ENCODE measurements around the gene BUB1.
"Not testable (repeated sequence)": the region's sequence is repeated elsewhere in the genome, so short reads cannot be mapped to it uniquely, and the experiment has no call there.

The BUB1 gene

GRCh38 chr2:110677530-110678456 is at the start of gene BUB1:
TSS of gene BUB1 (minus strand) at chr2:110678063. CDS start at chr2:110677995, 68 bp downstream.
- DNase-seq (ENCODE audit: low read depth) = peak; percentile 96

DNA sequence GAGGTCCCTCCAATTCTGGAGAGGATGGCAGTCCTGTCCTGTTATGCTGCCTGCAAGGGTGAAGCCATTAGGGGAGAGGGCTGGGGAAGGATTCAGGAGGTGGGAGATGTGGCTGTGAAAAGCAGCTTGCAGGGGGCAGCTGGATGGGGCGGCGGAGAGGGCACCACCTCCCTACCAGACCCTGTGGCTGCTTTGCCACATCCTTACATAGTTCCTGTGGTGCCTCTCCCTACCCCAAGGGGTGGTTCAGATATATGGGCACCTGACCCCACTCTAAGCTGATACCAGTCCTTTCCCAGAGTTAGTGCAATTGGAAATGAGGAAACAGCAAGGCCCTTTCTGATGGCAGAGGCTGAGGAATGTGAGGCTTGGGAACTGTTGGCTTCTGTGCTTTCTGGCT is 48.4 kb upstream of the BUB1 start:
- DNase-seq (ENCODE audit: low read depth) = no peak

- DNase-seq (ENCODE audit: low read depth) = no peak
Measured at GRCh38 chr2:110725859-110726258, 48.0 kb upstream of the BUB1 start.

- no peak for DNase-seq (ENCODE audit: low read depth)
Measured at GRCh38 chr2:110725370-110725769, 47.5 kb upstream of the BUB1 start.

DNA sequence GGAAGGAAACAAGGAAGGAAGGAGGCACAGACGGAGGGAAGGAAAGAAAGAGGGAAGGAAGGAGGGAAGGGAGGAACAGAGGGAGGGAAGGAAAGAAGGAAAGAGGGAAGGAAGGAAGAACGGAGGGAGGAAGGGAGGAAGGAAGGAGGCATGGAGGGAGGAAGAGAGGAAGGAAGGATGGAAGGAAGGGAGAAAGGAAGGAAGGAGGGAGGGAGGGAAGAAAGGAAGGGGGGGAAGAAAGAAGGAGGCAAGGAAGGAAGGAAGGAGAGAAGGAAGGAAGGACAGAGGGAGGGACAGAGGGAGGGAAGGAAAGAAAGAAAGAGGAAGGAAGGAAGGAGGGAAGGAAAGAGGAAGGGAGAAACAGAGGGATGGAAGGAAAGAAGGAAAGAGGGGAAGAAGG is 47.0 kb upstream of the BUB1 start:
- no peak for DNase-seq (ENCODE audit: low read depth)

DNA sequence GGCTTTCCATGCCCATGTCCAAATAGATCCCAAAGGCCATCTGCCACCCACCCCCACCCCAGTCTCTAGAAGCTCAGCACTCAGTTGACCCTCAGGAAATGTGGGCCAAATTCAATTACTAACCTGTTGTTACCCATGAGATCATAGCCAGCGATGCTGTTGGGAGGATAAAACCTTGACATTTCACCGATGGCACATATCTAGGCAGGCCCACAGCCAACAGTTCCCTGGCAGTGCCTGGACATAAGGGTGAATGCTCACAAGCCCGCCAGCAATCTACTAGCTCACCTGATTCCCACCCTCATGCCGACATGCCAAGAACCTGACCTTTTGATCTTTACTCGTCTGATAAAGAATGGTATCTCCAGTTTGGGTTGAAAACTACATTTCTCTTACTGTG is 42.7 kb upstream of the BUB1 start:
- DNase-seq (ENCODE audit: low read depth) = no peak

DNA sequence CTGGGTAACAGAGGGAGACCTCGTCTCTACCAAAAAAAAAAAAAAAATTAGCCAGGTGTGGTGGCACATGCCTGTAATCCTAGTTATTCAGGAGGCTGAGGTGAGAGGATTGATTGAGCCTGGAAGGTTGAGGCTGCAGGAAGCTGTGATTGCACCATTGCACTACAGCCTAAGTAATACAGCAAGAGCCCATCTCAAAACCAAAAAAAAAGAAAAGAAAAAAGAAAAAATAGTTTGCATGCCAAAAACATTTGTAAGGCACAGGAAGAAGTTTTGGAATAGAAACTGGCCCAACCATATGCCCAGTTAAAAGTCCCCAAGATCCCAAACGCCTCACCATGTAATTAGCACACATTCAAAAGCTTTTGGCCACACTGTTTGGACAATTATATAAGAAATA is 41.1 kb upstream of the BUB1 start:
- no peak for DNase-seq (ENCODE audit: low read depth)

DNA sequence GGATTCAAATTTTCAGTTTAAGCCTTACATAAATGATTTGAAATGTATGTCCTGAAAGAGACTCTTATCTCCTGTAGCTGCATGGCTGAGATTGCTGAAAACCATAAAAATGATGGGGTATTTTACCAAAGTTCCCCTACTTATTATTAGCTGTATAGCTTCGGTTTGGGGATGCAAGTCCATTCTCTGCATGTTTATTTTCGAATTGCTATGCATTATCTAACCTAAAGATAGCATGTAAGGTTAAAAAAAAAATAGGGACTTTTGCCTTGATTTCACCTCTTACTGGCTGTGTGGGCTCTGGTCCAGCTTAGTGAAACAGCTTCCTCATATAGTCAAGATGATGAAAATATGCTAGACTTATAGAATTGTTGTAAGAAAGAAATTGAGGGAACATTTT is 40.5 kb upstream of the BUB1 start:
- DNase-seq (ENCODE audit: low read depth) = no peak

- no peak for DNase-seq (ENCODE audit: low read depth)
Measured at GRCh38 chr2:110717734-110718133, 39.9 kb upstream of the BUB1 start.

DNA sequence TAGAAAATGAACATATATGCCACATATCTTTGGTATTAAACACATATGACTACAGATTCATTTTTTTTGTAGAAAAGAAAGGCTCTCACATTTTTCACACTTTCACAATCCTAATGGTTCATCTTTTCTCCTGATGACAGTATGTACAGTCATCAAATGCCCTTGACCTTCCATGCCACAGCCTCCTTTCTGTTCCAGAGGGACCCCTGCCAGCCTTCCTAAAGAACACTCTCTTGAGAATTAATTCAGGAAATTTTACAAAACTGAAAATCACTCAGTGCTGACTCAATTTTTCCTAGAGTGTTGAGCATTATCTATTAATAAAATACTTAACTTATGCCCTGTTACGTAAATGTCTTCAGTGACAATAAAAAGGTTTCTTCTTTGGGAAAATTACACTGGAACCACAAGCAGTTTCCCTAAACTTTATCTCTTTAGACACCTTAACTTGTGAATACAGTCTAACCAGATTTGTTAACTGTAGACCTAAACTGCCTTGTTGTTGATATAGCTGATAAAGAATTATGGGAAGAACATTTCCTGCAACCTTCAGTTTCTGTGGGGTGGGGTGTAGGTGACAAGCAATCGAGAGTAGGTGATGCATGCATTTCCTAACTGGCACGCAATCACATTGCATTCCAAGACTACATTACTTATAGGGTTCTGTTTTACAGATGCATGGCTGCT is 39.2 kb upstream of the BUB1 start:
- peak; percentile 32 for DNase-seq (ENCODE audit: low read depth)

GRCh38 chr2:110714452-110715224 is 36.8 kb upstream of the BUB1 start:
- no peak for DNase-seq (ENCODE audit: low read depth)

GRCh38 chr2:110713513-110714362 is 35.9 kb upstream of the BUB1 start:
- no peak for DNase-seq (ENCODE audit: low read depth)

GRCh38 chr2:110712737-110713136 is 34.9 kb upstream of the BUB1 start:
- DNase-seq (ENCODE audit: low read depth) = no peak

GRCh38 chr2:110708455-110708854 is 30.6 kb upstream of the BUB1 start:
- no peak for DNase-seq (ENCODE audit: low read depth)

- no peak for DNase-seq (ENCODE audit: low read depth)
Measured at GRCh38 chr2:110707386-110707965, 29.6 kb upstream of the BUB1 start.

DNA sequence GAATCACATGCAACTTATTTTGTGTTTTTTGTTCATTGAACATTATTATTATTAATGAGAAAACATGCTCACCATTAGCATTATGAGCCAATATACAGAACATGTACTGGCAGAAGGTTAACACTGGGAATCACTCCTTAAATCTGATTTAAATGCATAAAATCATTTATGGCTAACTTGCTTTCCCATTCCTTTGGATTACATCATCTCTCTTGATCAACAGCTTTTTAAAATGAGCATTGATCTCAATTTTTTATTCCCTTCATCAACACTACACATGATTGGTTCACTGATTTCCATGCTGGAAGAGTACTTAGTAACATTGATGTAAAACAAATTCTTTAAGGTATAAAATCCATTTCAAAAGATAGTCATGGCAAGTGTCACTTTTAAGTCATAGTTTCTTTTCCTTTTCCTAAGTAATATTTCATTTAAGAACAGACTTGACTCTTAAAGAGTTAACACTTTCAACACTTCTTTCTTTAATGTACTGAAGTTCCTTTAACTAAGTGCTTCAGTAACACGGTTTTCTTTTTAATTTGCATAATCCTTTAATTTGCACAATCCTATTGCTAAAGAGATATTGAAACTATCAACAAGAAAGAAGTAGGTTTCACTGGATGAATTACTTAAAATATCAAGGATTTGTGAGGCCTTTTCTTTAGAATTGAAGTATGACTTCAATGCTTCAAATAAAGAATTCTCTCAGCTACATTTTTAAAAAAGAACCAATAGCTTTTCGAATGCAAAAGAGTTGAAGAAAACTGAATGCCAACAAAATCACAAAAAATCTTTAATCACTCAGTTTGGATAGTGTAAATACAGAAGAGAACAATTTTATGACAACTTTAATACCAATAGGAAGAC is 24.9 kb upstream of the BUB1 start:
- DNase-seq (ENCODE audit: low read depth) = no peak

DNA sequence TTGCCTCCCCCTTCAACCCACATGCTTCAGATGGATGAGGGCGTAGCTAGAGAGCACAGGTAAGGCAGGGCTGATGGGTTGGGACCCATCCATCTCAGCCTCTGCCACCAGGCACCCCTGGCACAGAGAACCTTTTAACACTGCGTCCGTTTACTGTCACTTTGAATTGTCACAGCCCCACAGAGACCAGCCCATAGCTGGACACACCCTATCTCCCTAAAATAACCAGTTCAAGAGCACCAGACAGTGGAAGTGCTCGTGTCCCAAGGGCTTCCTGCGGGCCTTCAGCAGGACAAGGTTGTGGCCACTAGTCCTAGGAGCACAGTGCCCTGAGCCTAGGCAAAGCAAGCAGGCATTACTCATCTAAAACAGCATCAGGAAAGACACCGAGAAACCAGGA is 20.4 kb upstream of the BUB1 start:
- DNase-seq (ENCODE audit: low read depth) = not testable (repeated sequence)

GRCh38 chr2:110695146-110695898 is 17.5 kb upstream of the BUB1 start:
- not testable (repeated sequence) for DNase-seq (ENCODE audit: low read depth)

- DNase-seq (ENCODE audit: low read depth) = no peak
Measured at GRCh38 chr2:110691612-110692258, 13.9 kb upstream of the BUB1 start.
